ENCODE data around the gene TMEM45A.
"Not testable (repeated sequence)": the region's sequence is repeated elsewhere in the genome, so short reads cannot be mapped to it uniquely, and the experiment has no call there.

Gene TMEM45A

GRCh38 chr3:100486808-100487207, 5.6 kb upstream of the TMEM45A start:
- DNase-seq: no peak

DNA sequence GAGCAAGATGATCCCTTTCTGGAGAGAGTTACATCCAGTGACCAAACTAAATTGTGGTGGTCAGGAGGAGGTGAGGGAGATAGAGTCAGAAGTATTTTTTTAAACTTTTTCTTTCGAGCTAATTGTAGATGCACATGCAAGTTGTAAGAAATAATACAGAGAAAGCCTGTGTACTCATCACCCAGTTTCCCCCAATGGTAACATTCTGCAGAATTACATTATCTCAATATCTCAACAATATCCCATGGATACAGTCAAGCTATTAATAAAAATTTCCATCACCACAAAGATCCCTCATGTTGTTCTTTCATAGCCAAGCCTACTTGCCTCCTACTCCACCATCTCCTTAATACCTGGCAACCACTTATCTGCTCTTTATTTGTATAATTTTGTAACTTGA, 3.3 kb upstream of the TMEM45A start:
- no peak for DNase-seq

- peak; percentile 12 for DNase-seq
Observed at GRCh38 chr3:100496711-100497261, 4.4 kb downstream of the TMEM45A start.

- DNase-seq: no peak
Observed at GRCh38 chr3:100499651-100500050, 7.2 kb downstream of the TMEM45A start.

DNA sequence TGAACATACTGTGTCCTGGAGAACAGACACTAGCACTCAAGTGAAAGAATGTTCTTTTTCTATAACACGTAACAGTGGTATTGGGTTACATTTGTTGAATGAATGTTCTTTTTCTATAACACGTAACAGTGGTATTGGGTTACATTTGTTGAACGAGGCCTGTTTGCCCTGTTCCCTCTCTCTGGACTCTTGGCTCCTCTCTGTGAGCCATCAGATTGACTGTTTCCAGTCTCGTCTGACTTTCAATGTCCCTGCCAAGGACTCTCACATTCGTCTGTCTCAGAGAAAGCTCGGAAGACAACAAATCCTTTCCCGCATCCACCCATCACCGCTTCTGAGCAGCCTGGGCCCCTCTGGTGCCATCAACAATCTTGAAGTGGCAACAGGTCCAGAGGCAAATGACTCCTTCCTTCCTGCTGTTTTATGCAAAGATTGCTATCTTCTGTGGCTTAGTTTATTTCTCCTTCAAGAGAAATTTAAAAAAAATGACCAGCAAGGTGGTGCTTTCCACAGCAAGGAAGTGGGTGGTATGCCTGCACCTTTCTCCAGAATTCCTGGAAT, 8.0 kb downstream of the TMEM45A start:
- DNase-seq: no peak

GRCh38 chr3:100503448-100503847, 11.0 kb downstream of the TMEM45A start:
- DNase-seq: no peak

DNA sequence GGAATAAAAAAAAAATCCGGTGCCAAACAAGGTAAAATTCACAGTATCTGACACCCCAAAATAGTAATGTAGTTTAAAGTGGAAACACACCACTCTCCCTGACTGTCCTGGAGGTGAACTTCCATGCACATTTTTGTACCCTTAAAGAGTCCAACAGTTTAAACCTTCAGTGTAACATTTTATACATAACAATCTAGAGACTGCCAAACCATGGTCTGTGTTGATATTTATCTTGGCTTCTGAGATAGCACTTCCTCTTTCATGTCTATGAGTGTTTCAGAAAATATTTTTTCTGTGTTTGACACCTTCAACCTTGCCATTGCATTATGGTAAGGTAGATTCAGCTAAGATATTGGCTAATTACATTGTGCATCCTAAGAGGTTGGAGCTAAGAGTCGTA, 13.9 kb downstream of the TMEM45A start:
- DNase-seq: peak; percentile 37

- not testable (repeated sequence) for DNase-seq
Observed at GRCh38 chr3:100509818-100510217, 17.4 kb downstream of the TMEM45A start.

GRCh38 chr3:100516232-100516631, 23.8 kb downstream of the TMEM45A start:
- peak; percentile 41 for DNase-seq

GRCh38 chr3:100516838-100517237, 24.4 kb downstream of the TMEM45A start:
- DNase-seq: no peak

DNA sequence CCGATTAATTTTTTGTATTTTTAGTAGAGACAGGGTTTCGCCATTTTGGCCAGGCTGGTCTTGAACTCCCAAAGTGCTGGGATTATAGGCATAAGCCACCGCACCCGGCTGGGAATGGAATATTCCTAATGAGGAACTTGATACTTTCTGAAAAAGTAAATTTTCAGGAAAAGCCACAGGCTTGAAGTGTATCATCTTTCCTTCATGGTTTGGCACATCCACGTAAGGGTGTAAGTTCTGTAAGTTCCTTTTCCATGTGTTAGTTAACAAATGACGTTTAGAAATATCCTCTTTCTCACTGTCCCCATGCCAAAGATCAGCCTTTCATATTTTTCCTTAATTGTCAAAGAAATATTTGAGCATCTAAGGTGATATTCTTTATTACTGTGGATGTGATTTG, 24.9 kb downstream of the TMEM45A start:
- DNase-seq: no peak

DNA sequence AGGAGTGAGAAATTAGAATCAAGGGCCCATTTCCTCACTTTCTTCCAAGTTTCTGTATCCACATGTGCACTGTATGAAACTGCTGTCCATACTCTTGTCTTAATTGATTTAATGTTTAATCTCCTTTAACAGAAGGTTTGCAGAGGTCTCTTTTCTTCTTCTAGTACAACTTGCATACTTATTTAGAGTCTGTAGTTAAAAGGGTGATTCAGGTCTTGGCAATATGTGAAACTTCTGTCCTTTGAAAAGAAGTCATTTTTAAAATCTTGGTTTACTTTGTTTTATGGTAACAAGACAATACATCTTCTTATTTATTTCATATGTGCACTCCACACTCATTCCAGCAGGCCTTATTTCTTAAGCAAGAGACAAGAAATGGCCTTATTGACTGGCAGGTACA, 25.8 kb downstream of the TMEM45A start:
- no peak for DNase-seq

DNA sequence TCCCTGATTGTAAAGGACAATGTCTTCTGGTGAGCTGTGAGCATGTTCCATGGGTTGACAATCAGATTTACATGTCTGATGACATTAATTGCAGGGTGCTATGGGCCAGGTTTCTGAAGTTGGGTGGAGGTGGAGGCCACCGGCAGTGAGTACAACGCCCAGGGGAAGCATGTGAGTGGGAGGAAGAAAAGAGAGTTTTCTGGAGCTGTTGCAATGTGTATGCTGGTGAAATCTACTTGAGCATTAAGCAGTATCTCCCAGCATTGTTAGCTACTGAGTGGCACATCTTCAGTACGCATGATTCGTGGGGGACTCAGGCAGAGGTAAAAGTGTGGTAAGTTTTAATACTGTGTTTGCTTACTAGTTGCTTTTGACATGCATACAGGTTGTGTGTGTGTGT, 26.6 kb downstream of the TMEM45A start:
- DNase-seq: no peak

DNA sequence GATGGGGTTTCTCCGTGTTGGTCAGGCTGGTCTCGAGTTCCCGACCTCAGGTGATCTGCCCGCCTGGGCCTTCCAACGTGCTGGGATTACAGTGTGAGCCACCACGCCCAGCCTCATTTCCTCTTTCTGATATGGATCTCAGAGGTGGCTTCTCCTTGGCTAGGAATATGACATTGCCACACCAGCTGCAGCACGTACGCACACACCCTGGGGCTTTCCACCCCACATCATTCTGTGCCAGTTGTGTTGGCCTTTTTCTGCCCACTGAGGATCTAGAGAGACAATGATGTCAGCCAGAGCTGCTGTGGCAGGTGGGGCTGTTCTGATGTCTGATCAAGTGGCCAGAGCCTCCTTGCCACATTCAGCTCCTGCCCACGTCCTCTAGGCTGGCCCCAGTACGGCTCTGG, 29.0 kb downstream of the TMEM45A start:
- no peak for DNase-seq

DNA sequence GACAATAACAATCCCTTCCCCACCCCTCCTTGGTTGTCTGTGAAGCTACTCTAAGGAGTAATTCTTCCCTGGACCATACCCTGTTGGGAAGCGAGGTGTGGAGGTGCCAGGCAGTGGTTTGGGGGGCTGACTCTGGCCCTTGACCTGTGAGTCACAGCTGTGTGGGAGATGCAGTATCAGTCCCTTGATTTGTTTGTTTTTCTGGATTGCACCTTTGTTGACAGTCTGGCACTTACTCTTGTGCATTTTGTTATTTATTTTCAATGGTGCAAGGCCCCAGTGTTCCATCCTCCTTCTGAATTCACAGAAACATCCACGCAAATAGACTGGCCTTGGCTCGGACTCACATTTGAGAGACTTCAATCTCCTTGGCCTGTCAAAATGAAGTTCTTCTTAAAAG, 29.7 kb downstream of the TMEM45A start:
- DNase-seq: no peak

- DNase-seq: no peak
Observed at GRCh38 chr3:100523050-100523760, 30.8 kb downstream of the TMEM45A start.

GRCh38 chr3:100525753-100526612, 33.6 kb downstream of the TMEM45A start:
- DNase-seq: no peak

GRCh38 chr3:100526613-100527346, 34.4 kb downstream of the TMEM45A start:
- no peak for DNase-seq

- DNase-seq: no peak
Observed at GRCh38 chr3:100527347-100527735, 34.9 kb downstream of the TMEM45A start.

DNA sequence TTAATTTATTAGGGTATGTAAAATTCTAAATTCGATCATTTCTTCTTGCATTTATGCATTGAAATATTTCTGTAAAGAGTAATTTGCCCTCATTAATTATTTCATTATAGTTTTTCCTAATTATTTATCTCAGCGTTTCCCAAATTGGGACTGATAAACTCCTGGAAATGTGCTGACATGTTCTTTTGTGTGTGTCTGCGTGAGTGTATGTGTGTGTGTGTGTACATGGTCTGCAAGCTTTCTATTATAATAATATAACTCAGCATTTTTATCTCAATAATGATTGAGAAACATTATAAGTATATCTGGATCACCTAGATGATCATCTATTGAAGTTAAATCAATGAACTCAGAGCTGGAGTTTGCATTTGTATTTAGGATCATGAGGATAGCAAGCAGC, 38.7 kb downstream of the TMEM45A start:
- no peak for DNase-seq

DNA sequence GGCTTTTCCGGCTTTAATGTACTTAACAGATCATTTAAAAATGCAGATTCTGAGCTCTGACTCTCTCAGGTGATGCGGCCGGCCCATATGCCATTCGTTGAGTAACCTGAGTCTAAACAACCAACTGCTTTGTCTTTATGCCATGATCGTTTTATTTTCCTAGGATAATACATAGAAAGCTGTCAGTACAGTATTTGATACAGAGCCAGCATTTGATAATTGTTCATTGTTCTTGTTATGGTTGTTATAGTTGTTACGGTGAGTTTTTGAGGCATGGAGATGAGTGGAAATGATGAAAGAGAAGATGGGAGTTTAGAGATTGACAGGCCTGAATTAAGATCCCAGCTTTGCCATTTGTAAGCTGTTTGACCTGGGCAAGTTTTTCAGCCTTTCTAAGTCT, 40.0 kb downstream of the TMEM45A start:
- no peak for DNase-seq

GRCh38 chr3:100533176-100533575, 40.8 kb downstream of the TMEM45A start:
- no peak for DNase-seq

GRCh38 chr3:100535610-100535943, 43.2 kb downstream of the TMEM45A start:
- DNase-seq: no peak

Measured in hematopoietic multipotent progenitor cell treated with erythropoietin and hydrocortisone succinate and interleukin-3 and kit ligand, for 6 days (in vitro differentiated cells).